ENCODE measurements around the gene MATCAP1. TPM values are rescaled to one million over a fixed set of nuclear protein-coding genes. Genes with fewer than 3 reads are reported as not detected.

The MATCAP1 gene
- total RNA-seq, 1 experiment from 2014 or later, result 51.2 TPM

- no peaks in the 10 kb centered on the region for H3K9me3 ChIP-seq (ENCODE audit: control insufficient read depth, low read depth, low read length)
- H3K27me3 ChIP-seq (ENCODE audit: insufficient read depth, low read length), result peaks cover 87% of the 10 kb centered on the region
- TF ChIP-seq CTCF (conservative IDR thresholded peaks at IDR 0.05), result no peak
- H3K23ac ChIP-seq (ENCODE audit: insufficient read length, low read depth, low read length), result no peak overlapping the region
- Mint-ChIP-seq H3K4me1 (peaks cover 7 to 15% of the 10 kb centered on the region in 2 experiments; a peak in 3 of 4 replicates), H3K9me3 (peaks cover 0 to 9% of the 10 kb centered on the region in 2 experiments; a peak in 2 of 5 replicates), H3K27ac (no peak overlapping the region), H3K27me3 (ENCODE audit: low read depth) (peaks cover 100% of the 10 kb centered on the region), H3K4me3 (no peak overlapping the region), H3K36me3 (ENCODE audit: insufficient read depth in 1 of 3, low read depth in 3 of 3) (no peaks in the 10 kb centered on the region; a peak in 1 of 7 replicates)
- H4K5ac ChIP-seq (ENCODE audit: insufficient read length, low read depth, low read length), result no peak overlapping the region
- H3K9ac ChIP-seq (ENCODE audit: extremely low read depth, insufficient read length, low read length), result no peak overlapping the region
- H3K4me1 ChIP-seq (ENCODE audit: insufficient read depth, low read length), result no peaks in the 10 kb centered on the region
- H3K18ac ChIP-seq (ENCODE audit: insufficient read length, low read depth, low read length), result no peak overlapping the region
- H2BK20ac ChIP-seq (ENCODE audit: low read depth, low read length, poor library complexity, severe bottlenecking), result no peak overlapping the region
- H3T11ph ChIP-seq (ENCODE audit: low read length), result no peak overlapping the region
- no peaks in the 10 kb centered on the region for H3K79me2 ChIP-seq (ENCODE audit: insufficient read depth, low read length)
- no peak overlapping the region for H2BK12ac ChIP-seq (ENCODE audit: insufficient read length, low read depth, low read length)
- no peaks in the 10 kb centered on the region for H3K79me1 ChIP-seq (ENCODE audit: insufficient read depth, low read depth, low read length, poor library complexity, severe bottlenecking)
- H2AFZ ChIP-seq (ENCODE audit: low read length), result no peak overlapping the region
- H2AK5ac ChIP-seq (ENCODE audit: insufficient read length, low read length), result no peak overlapping the region
- WGBS (ENCODE audit: extremely low coverage, insufficient read length, low lambda C conversion rate), result no CpG with 5 or more reads among the region's 7 CpGs
- H3K14ac ChIP-seq (ENCODE audit: insufficient read depth, low read length), result no peak overlapping the region
- H2BK15ac ChIP-seq (ENCODE audit: low read depth, low read length), result no peak overlapping the region
- no peak overlapping the region for H3K56ac ChIP-seq (ENCODE audit: insufficient read length, low read depth, low read length)
- no peak overlapping the region for H2BK5ac ChIP-seq (ENCODE audit: insufficient read length, low read length)
- no peak overlapping the region for H4K8ac ChIP-seq (replicated peaks; ENCODE audit: insufficient read length, low read depth, low read length)
- H4K91ac ChIP-seq (ENCODE audit: insufficient read length, low read depth, low read length), result no peak overlapping the region
- DNase-seq, result no peak
- no peak overlapping the region for H2BK120ac ChIP-seq (ENCODE audit: low read depth, low read length, poor library complexity, severe bottlenecking)
- peaks cover 20% of the 10 kb centered on the region for H3K23me2 ChIP-seq (ENCODE audit: insufficient read length, low read depth, low read length, poor library complexity, severe bottlenecking)
- no peaks in the 10 kb centered on the region for H4K20me1 ChIP-seq (ENCODE audit: control insufficient read depth, insufficient read depth, insufficient read length)
- H3K27ac ChIP-seq (ENCODE audit: insufficient read length, low read depth, low read length), result no peak overlapping the region
- no peak overlapping the region for H3K4ac ChIP-seq (ENCODE audit: low read depth, low read length)
- H3K4me2 ChIP-seq (ENCODE audit: insufficient read depth, insufficient read length, low read length), result no peak overlapping the region
Observed at GRCh38 chr16:67157106-67157748, 26.5 kb downstream of the MATCAP1 start.

Measured in H9 (cell line).